A549 (cell line): Measurements from ENCODE around the gene PAGE4. TPM values are rescaled to one million over a fixed set of nuclear protein-coding genes. Genes with fewer than 3 reads are reported as not detected.
A peak's percentile ranks its signal among the peaks of the same experiment; 100 is the strongest.

ENCODE experiments used
- ATAC-seq, 2 experiments: fragments of 200-7000 bp in 1 of 2; fragments of >200 bp in 1 of 2; cut with Nextera tagmentation in 1 of 2; cut with Tn5 transposase in 1 of 2; 3 replicates each; pipeline versions ENCODE4 v1.8.0 to v1.9.1; 2018 to 2020; ENCODE audit warnings: mild to moderate bottlenecking in 1 of 2, moderate library complexity in 1 of 2
- CTCF ChIA-PET: fragments of 300-600 bp; sonication (Branson Sonifier 250); formaldehyde crosslinking; extraction: SDS; loops from one replicate; lab custom pipeline; 2021; ENCODE audit warnings: antibody characterized with exemption, inconsistent platforms; lab: Yijun Ruan, JAX
- POLR2A ChIA-PET: fragments of 350-600 bp; formaldehyde crosslinking; extraction: SDS; loops from one replicate; lab custom pipeline; 2021; ENCODE audit warnings: antibody characterized with exemption, inconsistent platforms; lab: Yijun Ruan, JAX
- DNase-seq, 2 experiments: peaks; one replicate each; pipeline versions ENCODE4 v3.0.0 to v3.0.0-alpha.2; 2011 to 2016; ENCODE audit warnings: low read depth in 1 of 2, low spot score in 1 of 2
- FAIRE-seq: peaks from 2 replicates; lab custom pipeline; 2011; peaks lifted over from hg19 to GRCh38; lab: Jason Lieb, UNC
- H3K27ac ChIP-seq, 2 experiments: fragments of >200 bp; sonication (Bioruptor Twin); formaldehyde crosslinking; 3 replicates each; pipeline ENCODE4 v1.5.1; 2016 to 2017
- H3K4me1 ChIP-seq: fragments of >200 bp; sonication (Bioruptor Twin); formaldehyde crosslinking; 3 replicates; pipeline ENCODE4 v1.6.1; 2016
- H3K4me2 ChIP-seq: fragments of >200 bp; sonication (Bioruptor Twin); formaldehyde crosslinking; 3 replicates; pipeline ENCODE4 v1.6.1; 2016
- H3K4me3 ChIP-seq: fragments of >200 bp; sonication (Bioruptor Twin); formaldehyde crosslinking; 3 replicates; pipeline ENCODE4 v1.5.1; 2016
- H3K9me3 ChIP-seq: fragments of >200 bp; sonication (Bioruptor Twin); formaldehyde crosslinking; 3 replicates; pipeline ENCODE4 v1.6.1; 2016
- CBX2 ChIP-seq: fragments of 200-600 bp; sonication (generic); IDR thresholded peaks from 2 replicates; pipeline ENCODE4 v1.6.1; 2016; ENCODE audit warnings: low read depth, mild to moderate bottlenecking, borderline replicate concordance
- FOSL2 ChIP-seq, 2 experiments: fragments of 450-650 bp in 1 of 2; fragments of >200 bp in 1 of 2; sonication (Bioruptor Twin) in 1 of 2; formaldehyde crosslinking; IDR thresholded peaks; 2 replicates each; pipeline versions ENCODE4 v1.5.0 to v1.6.1; 2016 to 2020; ENCODE audit warnings: mild to moderate bottlenecking in 1 of 2, moderate library complexity in 1 of 2
- GATA3 ChIP-seq: IDR thresholded peaks from 2 replicates; pipeline ENCODE4 v1.6.1; 2012; ENCODE audit warnings: borderline replicate concordance
- HOXB13 ChIP-seq: fragments of 250-450 bp; sonication (Bioruptor Pico); IDR thresholded peaks from 2 replicates; pipeline ENCODE4 v1.5.0; 2020; ENCODE audit warnings: low read depth, mild to moderate bottlenecking, moderate library complexity
- NFE2L2 ChIP-seq: fragments of 150-350 bp; conservative IDR thresholded peaks from 2 replicates; pipeline ENCODE4 v1.6.1; 2014; ENCODE audit warnings: low read length
- PHF8 ChIP-seq: fragments of 200-600 bp; sonication (generic); IDR thresholded peaks from 2 replicates; pipeline ENCODE4 v1.6.1; 2016; ENCODE audit warnings: low read depth, mild to moderate bottlenecking, antibody characterized with exemption, moderate library complexity, borderline replicate concordance
- POLR2AphosphoS2 ChIP-seq: conservative IDR thresholded peaks from 2 replicates; pipeline ENCODE4 v1.6.1; 2012; ENCODE audit warnings: low read length, improper control_type of control experiment, inconsistent platforms
- RCOR1 ChIP-seq: fragments of 150-350 bp; IDR thresholded peaks from 2 replicates; pipeline ENCODE4 v1.6.1; 2014; ENCODE audit warnings: antibody characterized with exemption, low read length, low read depth
- SREBF2 ChIP-seq: fragments of 450-650 bp; IDR thresholded peaks from 2 replicates; pipeline ENCODE4 v1.6.1; 2014; ENCODE audit warnings: mild to moderate bottlenecking, moderate library complexity
- ZFP36 ChIP-seq: fragments of 450-650 bp; IDR thresholded peaks from 2 replicates; pipeline ENCODE4 v1.6.1; 2014; ENCODE audit warnings: borderline replicate concordance; ENCODE audit not compliant: partially characterized antibody
- ZNF302 ChIP-seq: fragments of 250-450 bp; sonication (Bioruptor Pico); IDR thresholded peaks from 2 replicates; pipeline ENCODE4 v1.9.0; 2021; ENCODE audit warnings: inconsistent platforms, mild to moderate bottlenecking, moderate library complexity
- WGBS: methylation state at CpG from one replicate; pipeline ENCODE4 v1.1.6; 2017; ENCODE audit errors: missing lambda C conversion rate; 5-methylcytosine and 5-hydroxymethylcytosine counted together
- polyA plus RNA-seq, 4 experiments: library from polyadenylated mRNA; depleted of rRNA in 3 of 4; stranded (reverse); fragments of >200 nt; fragmentation: RNase III in 1 of 4; extraction: RNeasy Plus Mini Kit Qiagen cat#74134 plus additional on column Dnase treatment in 1 of 4; gene quantifications; 2 replicates in 3 of 4; 3 replicates in 1 of 4; pipeline ENCODE4 v1.2.3, GENCODE V29; 2011 to 2017
- TF ChIP-seq, protein P1 (sequence below): fragments of >200 bp; sonication (Bioruptor Twin); formaldehyde crosslinking; IDR thresholded peaks from 3 replicates; pipeline ENCODE4 v1.6.1; 2016
- TF ChIP-seq, protein P2 (sequence below): fragments of 250-450 bp; sonication (Bioruptor Pico); IDR thresholded peaks from 2 replicates; pipeline ENCODE4 v1.5.0; 2020; ENCODE audit warnings: low read depth, mild to moderate bottlenecking, moderate library complexity
- TF ChIP-seq, protein P3 (sequence below): IDR thresholded peaks from 2 replicates; pipeline ENCODE4 v1.6.1; 2012

Gene PAGE4
- polyA plus RNA-seq, 2 of the 4 experiments (the other 2 are of a cell fraction), result not detected

DNA sequence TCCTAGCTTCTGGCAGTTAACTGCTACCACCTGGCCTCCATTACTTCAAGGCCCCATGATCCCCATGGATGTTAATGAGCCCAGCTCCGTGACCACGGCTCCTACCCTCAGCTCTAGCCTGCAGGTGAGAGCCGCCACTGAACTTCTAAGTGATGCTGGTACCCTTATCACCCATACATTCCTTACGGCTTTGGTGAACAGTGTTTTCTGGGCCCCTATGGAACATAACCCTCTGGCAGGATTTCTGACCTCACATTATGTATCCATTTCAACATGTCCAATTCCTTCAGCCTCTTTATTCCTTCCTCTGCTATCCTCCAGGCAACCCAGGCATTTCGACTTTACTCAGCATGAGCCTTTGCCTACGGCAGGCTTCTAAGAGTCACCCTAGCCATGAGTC is 24.6 kb downstream of the PAGE4 start (continued):
- TF ChIP-seq, protein P1, sequence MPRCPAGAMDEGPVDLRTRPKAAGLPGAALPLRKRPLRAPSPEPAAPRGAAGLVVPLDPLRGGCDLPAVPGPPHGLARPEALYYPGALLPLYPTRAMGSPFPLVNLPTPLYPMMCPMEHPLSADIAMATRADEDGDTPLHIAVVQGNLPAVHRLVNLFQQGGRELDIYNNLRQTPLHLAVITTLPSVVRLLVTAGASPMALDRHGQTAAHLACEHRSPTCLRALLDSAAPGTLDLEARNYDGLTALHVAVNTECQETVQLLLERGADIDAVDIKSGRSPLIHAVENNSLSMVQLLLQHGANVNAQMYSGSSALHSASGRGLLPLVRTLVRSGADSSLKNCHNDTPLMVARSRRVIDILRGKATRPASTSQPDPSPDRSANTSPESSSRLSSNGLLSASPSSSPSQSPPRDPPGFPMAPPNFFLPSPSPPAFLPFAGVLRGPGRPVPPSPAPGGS, result no peak
- TF ChIP-seq SREBF2 (no peak), GATA3 (no peak), POLR2AphosphoS2 (no peak), ZNF302 (CRISPR knock-in tag) (no peak), PHF8 (no peak)
- TF ChIP-seq, protein P2, sequence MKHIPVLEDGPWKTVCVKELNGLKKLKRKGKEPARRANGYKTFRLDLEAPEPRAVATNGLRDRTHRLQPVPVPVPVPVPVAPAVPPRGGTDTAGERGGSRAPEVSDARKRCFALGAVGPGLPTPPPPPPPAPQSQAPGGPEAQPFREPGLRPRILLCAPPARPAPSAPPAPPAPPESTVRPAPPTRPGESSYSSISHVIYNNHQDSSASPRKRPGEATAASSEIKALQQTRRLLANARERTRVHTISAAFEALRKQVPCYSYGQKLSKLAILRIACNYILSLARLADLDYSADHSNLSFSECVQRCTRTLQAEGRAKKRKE (CRISPR knock-in tag), result no peak
- TF ChIP-seq, protein P3, sequence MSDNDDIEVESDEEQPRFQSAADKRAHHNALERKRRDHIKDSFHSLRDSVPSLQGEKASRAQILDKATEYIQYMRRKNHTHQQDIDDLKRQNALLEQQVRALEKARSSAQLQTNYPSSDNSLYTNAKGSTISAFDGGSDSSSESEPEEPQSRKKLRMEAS, result no peak

DNA sequence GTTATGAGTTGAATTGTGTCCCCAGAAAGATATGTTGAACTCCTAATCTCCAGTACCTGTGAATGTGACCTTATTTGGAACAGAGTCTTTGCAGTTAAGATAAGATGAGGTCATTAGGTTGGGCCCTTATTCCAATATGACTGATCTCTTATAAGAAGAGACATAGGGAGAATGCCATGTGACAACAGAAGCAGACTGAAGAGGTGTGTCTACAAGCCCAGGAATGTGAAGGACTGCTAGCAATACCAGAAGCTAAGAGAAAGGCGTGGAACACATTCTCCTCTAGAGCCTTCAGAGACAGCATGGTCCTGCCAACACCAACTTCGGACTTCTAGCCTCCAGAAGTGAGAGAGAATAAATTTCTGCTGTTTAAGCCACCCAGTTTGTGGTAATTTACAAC is 27.7 kb downstream of the PAGE4 start:
- peak; percentile 59 for FAIRE-seq

DNA sequence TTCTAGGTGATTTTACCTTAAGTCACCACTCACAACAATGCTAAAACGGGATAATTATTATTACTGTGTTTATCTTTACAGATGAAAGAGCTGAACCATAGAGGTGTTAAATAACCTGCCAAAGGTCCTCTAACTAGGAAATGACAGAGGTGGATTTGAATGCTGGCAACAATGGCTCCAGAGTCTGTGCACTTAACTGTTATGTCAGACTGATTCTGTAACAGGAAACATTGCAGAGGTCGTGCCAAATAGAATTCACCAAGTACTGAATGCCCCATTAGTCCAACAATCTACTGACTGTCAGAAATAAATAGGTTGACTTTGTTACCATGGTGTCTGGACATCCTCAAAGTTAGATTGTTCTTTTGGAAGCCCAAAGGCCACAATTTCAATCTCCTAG is 29.2 kb downstream of the PAGE4 start:
- FAIRE-seq, result no peak
- ATAC-seq, result no peak
- TF ChIP-seq, protein P1, result no peak
- CTCF ChIA-PET, result interaction anchor here (1.8 kb wide), 1 partner anchor 12 kb away, joined by 4 read pairs; no protein-coding TSS in a partner anchor
- H3K4me1 ChIP-seq, result no peaks in the 10 kb centered on the region
- 0% methylated on average over 2 of the region's 2 CpGs for WGBS
- no peaks in the 10 kb centered on the region for H3K9me3 ChIP-seq
- no peak for DNase-seq
- H3K27ac ChIP-seq, result no peak overlapping the region
- no peak overlapping the region for H3K4me3 ChIP-seq
- no peak overlapping the region for H3K4me2 ChIP-seq
- POLR2A ChIA-PET, result no interaction called here

More for the DNA sequence above, 27.7 kb downstream of the PAGE4 start:
- CTCF ChIA-PET, result interaction anchor here (1.8 kb wide), 1 partner anchor 10 kb away, joined by 4 read pairs; no protein-coding TSS in a partner anchor
- no peak for DNase-seq
- H3K4me1 ChIP-seq, result no peaks in the 10 kb centered on the region
- TF ChIP-seq FOSL2 (IDR thresholded peaks at IDR 0.05), result no peak
- no peak for TF ChIP-seq FOSL2 (CRISPR knock-in tag; IDR thresholded peaks at IDR 0.05)
- TF ChIP-seq RCOR1, result no peak
- TF ChIP-seq ZFP36, result no peak
- no peak for TF ChIP-seq CBX2
- no peak for TF ChIP-seq HOXB13 (CRISPR knock-in tag)
- TF ChIP-seq, all 56 proteins: peak for 0
- POLR2A ChIA-PET, result no interaction called here
- Histone ChIP-seq H3K4me3 (no peak overlapping the region), H3K4me2 (no peak overlapping the region), H3K9me3 (no peaks in the 10 kb centered on the region), H3K27ac (no peak overlapping the region)
- ATAC-seq, result no peak
- 8% methylated on average over 2 of the region's 2 CpGs for WGBS

DNA sequence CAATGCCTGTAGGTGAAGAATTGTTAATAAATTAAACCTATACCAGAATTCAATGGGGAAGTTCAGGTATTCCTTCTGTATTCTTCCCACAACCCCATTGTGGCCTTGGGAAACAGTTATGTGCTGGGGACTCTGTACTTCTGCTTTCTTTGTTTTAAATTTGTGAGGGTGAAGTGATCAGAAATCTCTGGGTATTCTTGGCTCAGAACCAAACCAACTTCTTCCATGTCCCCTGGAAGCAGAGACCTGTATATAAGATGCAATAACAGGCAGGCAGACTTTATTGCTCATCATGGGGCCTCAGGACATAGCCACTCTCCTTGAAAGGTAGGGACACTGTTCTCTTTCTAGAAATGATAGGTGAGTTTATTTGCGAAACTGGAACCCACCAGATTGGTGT is 30.4 kb downstream of the PAGE4 start:
- CTCF ChIA-PET, result no interaction called here
- no peak for ATAC-seq
- no peak for FAIRE-seq
- WGBS, result 40% methylated on average over 1 of the region's 1 CpG
- POLR2A ChIA-PET, result no interaction called here
- Histone ChIP-seq H3K4me1 (no peaks in the 10 kb centered on the region), H3K4me2 (no peak overlapping the region), H3K9me3 (no peaks in the 10 kb centered on the region), H3K4me3 (no peak overlapping the region), H3K27ac (no peak overlapping the region)
- DNase-seq, result no peak
- TF ChIP-seq NFE2L2, result no peak
